Inferior parietal cortex (tissue), 1 donor: ENCODE results near the gene RHBDD1.
"Not testable (repeated sequence)": the region's sequence is repeated elsewhere in the genome, so short reads cannot be mapped to it uniquely, and the experiment has no call there.

Source experiments
- DNase-seq: peaks from one replicate; pipeline ENCODE4 v3.0.0-alpha.2; 2016; ENCODE audit errors: extremely low spot score

RHBDD1 gene

GRCh38 chr2:226799976-226800940, 35.6 kb upstream of the RHBDD1 start:
- DNase-seq = peak; percentile 36

GRCh38 chr2:226800941-226801784, 34.7 kb upstream of the RHBDD1 start:
- peak; percentile 94 for DNase-seq

GRCh38 chr2:226802573-226802972, 33.3 kb upstream of the RHBDD1 start:
- DNase-seq = peak; percentile 93

- DNase-seq = no peak
Measured at GRCh38 chr2:226803410-226803809, 32.4 kb upstream of the RHBDD1 start.

DNA sequence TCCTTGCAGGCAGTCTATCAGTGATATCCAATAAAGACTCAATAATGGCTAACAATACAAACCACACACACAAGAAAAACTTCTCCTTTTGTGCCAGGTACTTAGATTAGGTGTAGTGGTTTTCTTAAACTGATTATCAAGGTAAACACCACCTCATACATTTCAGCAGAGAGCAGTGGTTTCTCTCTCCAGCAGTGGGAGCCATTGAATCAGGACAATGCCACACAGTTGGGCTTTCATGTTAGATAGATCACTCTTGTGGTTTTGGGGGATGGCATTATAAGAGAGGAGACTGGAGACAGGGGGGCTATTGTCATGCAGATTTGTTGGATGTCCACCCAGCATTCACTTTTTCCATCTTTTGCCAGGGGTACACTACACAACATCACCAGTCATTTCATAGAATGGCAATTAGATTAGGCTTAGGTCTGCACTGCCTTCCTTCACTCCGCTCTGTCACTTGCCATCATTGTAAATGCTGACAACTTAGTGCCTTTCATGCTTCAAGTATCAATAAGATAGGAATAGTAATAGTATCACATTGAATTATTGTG, 22.6 kb upstream of the RHBDD1 start:
- DNase-seq = peak; percentile 50

GRCh38 chr2:226818930-226819329, 16.9 kb upstream of the RHBDD1 start:
- no peak for DNase-seq

GRCh38 chr2:226825056-226825455, 10.8 kb upstream of the RHBDD1 start:
- DNase-seq = no peak

DNA sequence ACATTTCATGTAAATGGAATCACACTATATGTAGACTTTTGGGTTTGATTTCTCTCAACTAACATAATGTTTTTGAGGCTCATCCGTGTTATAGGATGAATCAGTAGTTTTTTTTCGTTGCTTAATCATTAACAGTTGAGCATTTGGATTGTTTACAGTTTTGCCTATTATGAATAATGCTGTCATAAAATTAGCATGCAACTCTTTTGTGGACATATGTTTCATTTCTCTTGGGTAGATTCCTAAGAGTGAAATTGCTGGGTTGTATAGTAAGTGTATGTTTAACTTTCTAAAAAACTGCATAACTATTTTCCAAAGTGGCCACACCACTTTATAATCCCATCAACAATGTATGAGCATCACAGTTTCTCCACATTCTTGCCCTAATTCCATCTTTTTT, 7.7 kb upstream of the RHBDD1 start:
- DNase-seq = no peak

GRCh38 chr2:226829721-226830631, 5.9 kb upstream of the RHBDD1 start:
- DNase-seq = no peak

DNA sequence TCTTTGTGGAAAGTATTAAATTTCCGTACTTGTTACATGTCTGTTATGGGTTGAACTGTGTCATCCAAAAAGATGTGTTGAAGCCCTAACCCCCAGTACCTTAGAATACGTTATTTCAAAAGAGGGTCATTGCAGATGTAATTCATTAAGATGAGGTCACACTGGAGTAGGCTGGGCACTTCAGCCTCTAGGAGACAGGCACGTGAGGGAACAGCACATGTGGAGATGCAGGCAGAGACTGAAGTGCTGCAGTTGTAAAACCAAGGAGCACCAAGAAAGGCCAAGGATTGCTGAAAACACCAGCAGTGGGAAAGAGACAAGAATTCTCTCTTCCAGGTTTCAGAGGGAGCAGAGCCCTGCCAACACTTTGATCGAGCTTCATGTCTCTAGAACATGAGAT, 4.6 kb upstream of the RHBDD1 start:
- DNase-seq = no peak

DNA sequence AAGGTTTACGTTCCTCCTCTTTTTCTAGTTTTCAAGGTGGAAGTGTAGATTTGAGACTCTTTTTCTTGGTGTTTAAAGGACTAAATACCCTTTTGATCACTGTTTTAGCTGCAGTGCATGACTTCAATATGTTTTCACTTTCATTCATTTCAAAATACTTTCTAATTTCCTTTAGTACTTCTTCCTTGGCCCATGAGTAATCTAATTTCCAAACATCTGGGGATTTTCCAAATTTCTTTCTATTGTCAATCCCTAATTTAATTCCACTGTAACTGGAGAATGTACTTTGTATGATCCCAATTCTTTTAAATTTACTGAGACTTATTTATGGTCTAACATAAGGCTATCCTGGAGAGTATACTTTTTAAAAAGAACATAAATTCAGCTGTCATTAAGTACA, 3.8 kb upstream of the RHBDD1 start:
- DNase-seq = no peak

GRCh38 chr2:226834880-226835279, 974 bp upstream of the RHBDD1 start:
- DNase-seq = not testable (repeated sequence)

GRCh38 chr2:226835420-226835795, 446 bp upstream of the RHBDD1 start:
- DNase-seq = no peak

GRCh38 chr2:226836548-226836885, 663 bp downstream of the RHBDD1 start:
- no peak for DNase-seq

DNA sequence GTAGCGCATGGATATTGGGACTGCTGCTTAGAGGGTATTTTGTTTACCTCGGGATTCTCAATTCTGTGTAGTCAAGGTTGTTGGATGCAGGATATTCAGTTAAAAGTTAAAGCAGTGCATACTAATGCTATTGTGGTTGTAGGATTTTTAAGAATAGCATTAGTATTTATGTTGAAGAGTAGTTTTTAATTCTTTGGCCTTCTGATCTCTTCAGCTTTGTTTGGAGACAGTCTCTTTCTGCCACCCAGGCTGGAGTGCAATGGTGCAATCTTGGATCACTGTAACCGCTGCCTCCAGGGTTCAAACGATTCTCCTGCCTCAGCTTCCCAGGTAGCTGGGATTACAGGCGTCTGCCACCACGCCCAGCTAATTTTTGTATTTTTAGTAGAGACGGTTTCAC, 1.5 kb downstream of the RHBDD1 start:
- no peak for DNase-seq

- DNase-seq = no peak
Measured at GRCh38 chr2:226837787-226838603, 2.1 kb downstream of the RHBDD1 start.

- no peak for DNase-seq
Measured at GRCh38 chr2:226838722-226839121, 2.9 kb downstream of the RHBDD1 start.

- no peak for DNase-seq
Measured at GRCh38 chr2:226839161-226839560, 3.3 kb downstream of the RHBDD1 start.

DNA sequence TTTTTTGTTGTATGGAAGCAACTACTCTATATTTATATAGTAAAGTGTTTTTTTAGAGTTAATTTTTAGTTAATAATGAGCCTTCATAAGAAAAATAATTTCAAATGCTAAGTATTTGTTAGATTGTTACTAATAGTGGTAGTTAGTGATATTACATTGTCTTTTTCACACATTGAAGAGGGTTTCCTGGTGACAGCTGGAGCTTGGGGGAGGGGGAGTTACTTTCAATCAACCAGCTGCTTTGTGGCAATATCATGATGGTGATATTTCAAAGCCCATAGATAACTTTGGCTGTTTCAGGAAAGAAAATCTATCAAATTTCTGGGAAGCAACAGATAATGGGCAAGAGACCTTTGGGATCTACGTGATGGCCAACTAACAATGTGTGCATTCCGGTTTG, 4.1 kb downstream of the RHBDD1 start:
- no peak for DNase-seq

DNA sequence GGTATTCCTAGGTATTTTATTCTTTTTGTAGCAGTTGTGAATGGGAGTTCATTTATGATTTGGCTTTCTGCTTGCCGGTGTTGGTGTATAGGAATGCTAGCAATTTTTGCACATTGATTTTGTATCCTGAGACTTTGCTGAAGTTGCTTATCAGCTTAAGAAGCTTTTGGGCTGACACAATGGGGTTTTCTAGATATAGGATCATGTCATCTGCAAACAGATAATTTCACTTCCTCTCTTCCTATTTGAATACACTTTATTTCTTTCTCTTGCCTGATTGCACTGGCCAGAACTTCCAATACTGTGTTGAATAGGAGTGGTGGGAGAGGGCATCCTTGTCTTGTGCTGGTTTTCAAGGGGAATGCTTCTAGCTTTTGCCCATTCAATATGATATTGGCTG, 7.1 kb downstream of the RHBDD1 start:
- not testable (repeated sequence) for DNase-seq
